RWPE2 (cell line): ENCODE results near the gene TTLL9.

ENCODE experiments used
- ATAC-seq: fragments of 200-7000 bp; cut with Tn5 transposase; 3 replicates; pipeline ENCODE4 v1.9.1; 2021; ENCODE audit warnings: low read depth
- DNase-seq: peaks from one replicate; pipeline ENCODE4 v3.0.0-alpha.2; 2020; ENCODE audit warnings: low spot score
- H3K27ac ChIP-seq: fragments of 450-650 bp; 2 replicates; pipeline ENCODE4 v1.5.1; 2017; ENCODE audit warnings: mild to moderate bottlenecking; ENCODE audit not compliant: poor library complexity, severe bottlenecking
- H3K27me3 ChIP-seq: fragments of 250-450 bp; sonication (Bioruptor Pico); 2 replicates; pipeline ENCODE4 v1.5.1; 2021; ENCODE audit warnings: mild to moderate bottlenecking, moderate library complexity; ENCODE audit not compliant: insufficient read depth, poor library complexity, severe bottlenecking
- H3K36me3 ChIP-seq: fragments of 250-450 bp; sonication (Bioruptor Pico); 2 replicates; pipeline ENCODE4 v1.5.1; 2020; ENCODE audit warnings: low read depth, mild to moderate bottlenecking, moderate library complexity
- H3K4me1 ChIP-seq: fragments of 250-450 bp; sonication (Bioruptor Pico); 2 replicates; pipeline ENCODE4 v1.5.1; 2021; ENCODE audit warnings: mild to moderate bottlenecking, moderate library complexity; ENCODE audit not compliant: insufficient read depth, poor library complexity, severe bottlenecking
- H3K4me3 ChIP-seq: fragments of 250-450 bp; sonication (Bioruptor Pico); 2 replicates; pipeline ENCODE4 v1.5.1; 2021; ENCODE audit warnings: mild to moderate bottlenecking, moderate library complexity; ENCODE audit not compliant: severe bottlenecking
- H3K9me3 ChIP-seq: fragments of 250-450 bp; sonication (Bioruptor Pico); 2 replicates; pipeline ENCODE4 v1.5.1; 2021; ENCODE audit warnings: mild to moderate bottlenecking, moderate library complexity; ENCODE audit not compliant: severe bottlenecking
- CTCF ChIP-seq: fragments of 450-650 bp; IDR thresholded peaks from one replicate; pipeline ENCODE4 v1.5.1; 2017; ENCODE audit warnings: mild to moderate bottlenecking, moderate library complexity; ENCODE audit not compliant: poor library complexity, severe bottlenecking

Gene TTLL9

GRCh38 chr20:31859266-31859997 lies 11.0 kb upstream of the TTLL9 start:
- H3K27ac ChIP-seq = no peak overlapping the region
- no peaks in the 10 kb centered on the region for H3K4me1 ChIP-seq
- TF ChIP-seq CTCF = no peak
- H3K4me3 ChIP-seq = no peak overlapping the region
- DNase-seq (peak; percentile 70), ATAC-seq (no peak)
- no peaks in the 10 kb centered on the region for H3K9me3 ChIP-seq
- H3K27me3 ChIP-seq = peaks cover 52% of the 10 kb centered on the region
- H3K36me3 ChIP-seq = no peaks in the 10 kb centered on the region

GRCh38 chr20:31859998-31860380 lies 10.4 kb upstream of the TTLL9 start:
- TF ChIP-seq CTCF = no peak
- DNase-seq = peak; percentile 52
- H3K27ac ChIP-seq = no peak overlapping the region
- no peaks in the 10 kb centered on the region for H3K36me3 ChIP-seq
- ATAC-seq = no peak
- peaks cover 52% of the 10 kb centered on the region for H3K27me3 ChIP-seq
- no peaks in the 10 kb centered on the region for H3K4me1 ChIP-seq
- H3K9me3 ChIP-seq = no peaks in the 10 kb centered on the region
- H3K4me3 ChIP-seq = no peak overlapping the region

GRCh38 chr20:31860390-31861134 lies 9.9 kb upstream of the TTLL9 start:
- H3K4me3 ChIP-seq = peak overlapping the region; percentile 38
- DNase-seq (peak; percentile 74), ATAC-seq (peak; percentile 53)
- no peaks in the 10 kb centered on the region for H3K9me3 ChIP-seq
- H3K27me3 ChIP-seq = peaks cover 52% of the 10 kb centered on the region
- TF ChIP-seq CTCF = no peak
- no peaks in the 10 kb centered on the region for H3K4me1 ChIP-seq
- H3K27ac ChIP-seq = no peak overlapping the region
- no peaks in the 10 kb centered on the region for H3K36me3 ChIP-seq

- Histone ChIP-seq H3K27ac (no peak overlapping the region), H3K36me3 (no peaks in the 10 kb centered on the region), H3K4me1 (no peaks in the 10 kb centered on the region), H3K9me3 (no peaks in the 10 kb centered on the region), H3K27me3 (peaks cover 50% of the 10 kb centered on the region), H3K4me3 (peak overlapping the region; percentile 38)
- no peak for TF ChIP-seq CTCF
- DNase-seq (peak; percentile 80), ATAC-seq (peak; percentile 24)
Measured at GRCh38 chr20:31861135-31861384, 9.4 kb upstream of the TTLL9 start.
